Endodermal cell (in vitro differentiated cells): ENCODE measurements around the gene PPM1L. TPM values are rescaled to one million over a fixed set of nuclear protein-coding genes. Genes with fewer than 3 reads are reported as not detected.

Experiments
- DNase-seq: peaks from one replicate; pipeline ENCODE4 v3.0.0-alpha.2; 2017
- H3K27ac ChIP-seq: 2 replicates; pipeline ENCODE4 v1.5.1; 2013; ENCODE audit warnings: mild to moderate bottlenecking, low read depth, low read length, moderate library complexity
- H3K27me3 ChIP-seq: 2 replicates; pipeline ENCODE4 v1.6.1; 2013; ENCODE audit warnings: mild to moderate bottlenecking, low read length, moderate library complexity; ENCODE audit not compliant: insufficient read depth, control insufficient read depth, poor library complexity, severe bottlenecking
- H3K36me3 ChIP-seq: 2 replicates; pipeline ENCODE4 v1.7.0; 2013; ENCODE audit warnings: mild to moderate bottlenecking, low read length, moderate library complexity; ENCODE audit not compliant: control insufficient read depth, insufficient read depth
- H3K4me1 ChIP-seq: one replicate; pipeline ENCODE4 v1.7.0; 2013; ENCODE audit warnings: low read length; ENCODE audit not compliant: control insufficient read depth, insufficient read depth
- H3K4me3 ChIP-seq: 2 replicates; pipeline ENCODE4 v1.5.1; 2013; ENCODE audit warnings: mild to moderate bottlenecking, low read length, moderate library complexity
- H3K9ac ChIP-seq: 2 replicates; pipeline ENCODE4 v1.6.1; 2013; ENCODE audit warnings: mild to moderate bottlenecking, low read length, moderate library complexity; ENCODE audit not compliant: poor library complexity, severe bottlenecking; ENCODE audit errors: extremely low read depth
- H3K9me3 ChIP-seq: 2 replicates; pipeline ENCODE4 v1.6.1; 2013; ENCODE audit warnings: mild to moderate bottlenecking, low read length, moderate library complexity; ENCODE audit not compliant: control insufficient read depth
- H3K27ac Mint-ChIP-seq: 2 replicates; pipeline ENCODE4 v1.8.0; 2020; ENCODE audit warnings: mixed read lengths
- H3K27me3 Mint-ChIP-seq: 2 replicates; pipeline ENCODE4 v1.8.0; 2021; ENCODE audit warnings: mild to moderate bottlenecking, mixed read lengths; ENCODE audit not compliant: insufficient read depth
- H3K36me3 Mint-ChIP-seq: 2 replicates; pipeline ENCODE4 v1.8.0; 2020; ENCODE audit warnings: low read depth, mixed read lengths
- H3K4me1 Mint-ChIP-seq: 2 replicates; pipeline ENCODE4 v1.8.0; 2020; ENCODE audit warnings: mixed read lengths
- H3K4me3 Mint-ChIP-seq: 2 replicates; pipeline ENCODE4 v1.8.0; 2020; ENCODE audit warnings: mild to moderate bottlenecking, moderate library complexity, mixed read lengths
- H3K9me3 Mint-ChIP-seq: 2 replicates; pipeline ENCODE4 v1.8.0; 2020; ENCODE audit warnings: mild to moderate bottlenecking, mixed read lengths
- CTCF ChIP-seq: fragments of 200-600 bp; sonication (generic); conservative IDR thresholded peaks from 2 replicates; pipeline ENCODE4 v1.5.0; 2021; ENCODE audit warnings: antibody characterized with exemption, mild to moderate bottlenecking
- WGBS, 2 experiments: methylation state at CpG; one replicate each; pipeline versions ENCODE4 v1.1.5 to v1.1.7; 2013; ENCODE audit warnings: missing lambda C conversion rate in 2 of 2, mixed read lengths in 1 of 2; ENCODE audit not compliant: insufficient coverage in 1 of 2, insufficient read length in 1 of 2; 5-methylcytosine and 5-hydroxymethylcytosine counted together
- total RNA-seq, 2 donors: library from RNA; stranded (reverse); fragmentation: NEBNext Ultra II Directional in 1 of 2; extraction: Animal tissue kit (Norgen Biotek cat#: 25700) in 1 of 2; gene quantifications; 2 replicates in 1 of 2; 3 replicates in 1 of 2; pipeline ENCODE4 v1.2.1, GENCODE V29; 2021

Gene PPM1L
- total RNA-seq, 2 donors from 2014 or later, result 1.6 to 3.3 TPM

- H3K36me3 Mint-ChIP-seq, result no peaks in the 10 kb centered on the region
- TF ChIP-seq CTCF, result no peak
- H3K4me3 ChIP-seq, result no peak overlapping the region
- peaks cover 8% of the 10 kb centered on the region for H3K9me3 Mint-ChIP-seq
- no peaks in the 10 kb centered on the region for H3K4me1 ChIP-seq
- no peaks in the 10 kb centered on the region for H3K36me3 ChIP-seq
- H3K4me1 Mint-ChIP-seq, result peaks cover under 1% of the 10 kb centered on the region
- no peak overlapping the region for H3K4me3 Mint-ChIP-seq
- H3K27me3 ChIP-seq, result no peaks in the 10 kb centered on the region
- DNase-seq, result no peak
- H3K27me3 Mint-ChIP-seq, result no peaks in the 10 kb centered on the region
- H3K9me3 ChIP-seq, result peaks cover 6% of the 10 kb centered on the region
- H3K27ac ChIP-seq, result no peak overlapping the region
- H3K27ac Mint-ChIP-seq, result no peak overlapping the region
- H3K9ac ChIP-seq, result no peak overlapping the region
These were observed 150.6 kb downstream of the PPM1L start for GRCh38 chr3:160906646-160907045.

GRCh38 chr3:160909917-160910316, 153.9 kb downstream of the PPM1L start:
- no peak overlapping the region for H3K27ac Mint-ChIP-seq
- H3K27me3 Mint-ChIP-seq, result no peaks in the 10 kb centered on the region
- no peaks in the 10 kb centered on the region for H3K36me3 Mint-ChIP-seq
- H3K4me1 Mint-ChIP-seq, result no peaks in the 10 kb centered on the region
- H3K36me3 ChIP-seq, result no peaks in the 10 kb centered on the region
- TF ChIP-seq CTCF, result no peak
- no peak overlapping the region for H3K9ac ChIP-seq
- H3K9me3 ChIP-seq, result peaks cover 6% of the 10 kb centered on the region
- no peak overlapping the region for H3K4me3 Mint-ChIP-seq
- no peak overlapping the region for H3K27ac ChIP-seq
- 34 to 100% methylated on average over 1 to 3 of the region's 3 CpGs for WGBS, 2 experiments
- H3K27me3 ChIP-seq, result no peaks in the 10 kb centered on the region
- H3K9me3 Mint-ChIP-seq, result peaks cover 9% of the 10 kb centered on the region
- H3K4me3 ChIP-seq, result no peak overlapping the region
- no peaks in the 10 kb centered on the region for H3K4me1 ChIP-seq
- DNase-seq, result no peak

- H3K36me3 Mint-ChIP-seq, result no peaks in the 10 kb centered on the region
- TF ChIP-seq CTCF, result no peak
These were observed 155.4 kb downstream of the PPM1L start for GRCh38 chr3:160911411-160911810.

More at GRCh38 chr3:160911411-160911810, 155.4 kb downstream of the PPM1L start:
- H3K9ac ChIP-seq, result no peak overlapping the region
- no peak overlapping the region for H3K4me3 Mint-ChIP-seq
- no peak for DNase-seq
- no peak overlapping the region for H3K4me3 ChIP-seq
- no peaks in the 10 kb centered on the region for H3K4me1 ChIP-seq
- no peaks in the 10 kb centered on the region for H3K27me3 Mint-ChIP-seq
- no peak overlapping the region for H3K27ac ChIP-seq
- H3K27me3 ChIP-seq, result no peaks in the 10 kb centered on the region
- H3K9me3 Mint-ChIP-seq, result peaks cover 6% of the 10 kb centered on the region
- no peak overlapping the region for H3K27ac Mint-ChIP-seq
- no peaks in the 10 kb centered on the region for H3K4me1 Mint-ChIP-seq
- peaks cover 6% of the 10 kb centered on the region for H3K9me3 ChIP-seq
- H3K36me3 ChIP-seq, result no peaks in the 10 kb centered on the region
